Brain microvascular endothelial cell (primary cell): Measurements from ENCODE around the gene HSD11B1.

Source experiments
- DNase-seq: peaks from one replicate; pipeline ENCODE4 v3.0.0-alpha.2; 2020
- H3K27ac ChIP-seq: fragments of 250-450 bp; sonication (Bioruptor Pico); 2 replicates; pipeline ENCODE4 v1.5.1; 2020; ENCODE audit warnings: mild to moderate bottlenecking, moderate library complexity
- H3K27me3 ChIP-seq: fragments of 250-450 bp; sonication (Bioruptor Pico); replicated peaks from 2 replicates; pipeline ENCODE4 v1.5.1; 2020; ENCODE audit warnings: mild to moderate bottlenecking
- H3K36me3 ChIP-seq: fragments of 250-450 bp; sonication (Bioruptor Pico); replicated peaks from 2 replicates; pipeline ENCODE4 v1.5.1; 2020; ENCODE audit warnings: mild to moderate bottlenecking
- H3K4me3 ChIP-seq: 2 replicates; pipeline ENCODE4 v1.5.1; 2011; ENCODE audit warnings: low read depth, mild to moderate bottlenecking, control low read depth, low read length, moderate library complexity
- CTCF ChIP-seq: IDR thresholded peaks from 2 replicates; pipeline ENCODE4 v1.5.1; 2011; ENCODE audit warnings: low read depth, mild to moderate bottlenecking, moderate library complexity, low read length, control low read depth, inconsistent platforms; ENCODE audit errors: missing control alignments
- in situ Hi-C: cut with HindIII; loops from 2 replicates; pipeline ENCODE4 v1.10.0; 2017; ENCODE audit warnings: low sequenced_read_pairs, low pct_ligation_motif_present

Gene HSD11B1

GRCh38 chr1:209751627-209752231, 47.1 kb downstream of the HSD11B1 start:
- Histone ChIP-seq H3K27ac (no peak overlapping the region), H3K27me3 (no peaks in the 10 kb centered on the region), H3K36me3 (no peaks in the 10 kb centered on the region), H3K4me3 (no peak overlapping the region)
- in situ Hi-C loops = no loop called here
- DNase-seq = no peak
- no peak for TF ChIP-seq CTCF

- Histone ChIP-seq H3K36me3 (no peaks in the 10 kb centered on the region), H3K27ac (no peak overlapping the region), H3K4me3 (no peak overlapping the region), H3K27me3 (no peaks in the 10 kb centered on the region)
- no peak for DNase-seq
- in situ Hi-C loops = no loop called here
- no peak for TF ChIP-seq CTCF
Observed at GRCh38 chr1:209752890-209753289, 48.2 kb downstream of the HSD11B1 start.

GRCh38 chr1:209755256-209755655, 50.6 kb downstream of the HSD11B1 start:
- Histone ChIP-seq H3K36me3 (no peaks in the 10 kb centered on the region), H3K27ac (no peak overlapping the region), H3K27me3 (no peaks in the 10 kb centered on the region), H3K4me3 (no peak overlapping the region)
- no peak for TF ChIP-seq CTCF
- in situ Hi-C loops = no loop called here
- no peak for DNase-seq

- H3K27me3 ChIP-seq = no peaks in the 10 kb centered on the region
- no peaks in the 10 kb centered on the region for H3K36me3 ChIP-seq
- no peak for DNase-seq
- no peak within 1 kb of the TSS for H3K27ac ChIP-seq
- in situ Hi-C loops = no loop called here
- H3K4me3 ChIP-seq = no peak within 1 kb of the TSS
- TF ChIP-seq CTCF = no peak
Observed at GRCh38 chr1:209755926-209756614, 51.4 kb downstream of the HSD11B1 start, which contains the start of gene TRAF3IP3. TRAF3IP3 (plus strand) TSS chr1:209756053; CDS start chr1:209760040, 3,987 bp downstream.

GRCh38 chr1:209756615-209757445, 52.2 kb downstream of the HSD11B1 start:
- Histone ChIP-seq H3K36me3 (no peaks in the 10 kb centered on the region), H3K27me3 (no peaks in the 10 kb centered on the region), H3K27ac (no peak overlapping the region), H3K4me3 (no peak overlapping the region)
- no peak for TF ChIP-seq CTCF
- DNase-seq = no peak
- in situ Hi-C loops = no loop called here
